Stimulated activated CD4-positive, alpha-beta T cell treated with anti-CD3 and anti-CD28 coated beads, Interleukin-4, amount 100 ng/mL, for 4 hours (primary cell): ENCODE results near the gene MAN2B2.
"Not testable (repeated sequence)": the region's sequence is repeated elsewhere in the genome, so short reads cannot be mapped to it uniquely, and the experiment has no call there.

Experiments used
- DNase-seq, 2 experiments: peaks; one replicate each; pipeline ENCODE4 v3.0.0-alpha.2; 2020

Gene MAN2B2

DNA sequence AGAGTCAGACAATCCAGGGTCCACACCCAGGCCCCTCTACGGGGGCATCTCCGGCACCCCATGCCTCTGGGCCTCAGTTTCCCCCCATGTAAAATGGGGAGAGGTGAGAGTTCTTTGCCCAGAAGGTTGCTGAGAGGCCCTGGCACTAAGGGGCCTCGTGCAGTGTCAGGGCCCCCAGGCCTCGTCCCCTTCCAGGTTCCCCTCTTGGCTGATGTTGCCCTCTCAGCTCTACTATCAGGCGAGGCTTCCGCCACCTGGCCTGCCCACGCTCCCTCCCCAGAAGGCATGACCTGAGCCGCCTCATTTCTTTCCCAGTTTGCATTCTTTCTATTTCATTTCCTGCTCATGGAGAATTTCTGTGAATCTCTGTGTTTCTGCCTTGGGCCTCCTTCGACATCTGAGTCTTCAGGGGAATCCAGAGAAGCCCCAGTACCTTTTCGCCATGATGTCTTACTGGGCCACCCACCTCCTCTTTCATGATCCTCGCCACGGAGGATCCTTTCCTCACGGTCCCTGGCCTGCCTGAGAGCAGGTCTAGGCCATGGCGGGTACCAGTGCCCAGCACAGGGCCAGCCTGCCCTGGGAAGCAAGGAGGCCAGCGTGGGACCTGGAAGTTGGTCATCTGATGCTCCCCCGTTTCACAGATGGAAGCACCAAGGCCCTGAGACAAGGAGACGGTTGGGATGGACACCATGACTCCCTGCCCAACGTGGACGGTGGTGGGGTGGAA is 43.6 kb downstream of the MAN2B2 start:
- DNase-seq: no peak

DNA sequence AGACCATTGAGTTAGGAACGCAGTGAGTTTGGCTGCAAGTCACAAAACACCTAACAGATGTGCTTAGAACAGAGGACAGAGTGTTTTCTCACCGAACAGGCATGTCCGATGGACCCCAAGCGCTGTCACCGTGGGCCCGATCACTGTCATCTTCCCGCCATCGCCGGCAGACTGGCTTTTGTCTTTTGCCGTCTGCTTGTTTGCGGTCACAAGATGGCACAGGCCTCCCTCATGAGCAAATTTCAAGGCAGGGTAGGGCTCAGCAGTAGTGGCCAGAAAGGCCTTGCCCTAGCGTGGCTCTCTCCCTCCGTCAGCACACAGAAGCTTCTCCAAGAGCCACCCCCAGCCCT is 44.1 kb downstream of the MAN2B2 start:
- no peak for DNase-seq

DNA sequence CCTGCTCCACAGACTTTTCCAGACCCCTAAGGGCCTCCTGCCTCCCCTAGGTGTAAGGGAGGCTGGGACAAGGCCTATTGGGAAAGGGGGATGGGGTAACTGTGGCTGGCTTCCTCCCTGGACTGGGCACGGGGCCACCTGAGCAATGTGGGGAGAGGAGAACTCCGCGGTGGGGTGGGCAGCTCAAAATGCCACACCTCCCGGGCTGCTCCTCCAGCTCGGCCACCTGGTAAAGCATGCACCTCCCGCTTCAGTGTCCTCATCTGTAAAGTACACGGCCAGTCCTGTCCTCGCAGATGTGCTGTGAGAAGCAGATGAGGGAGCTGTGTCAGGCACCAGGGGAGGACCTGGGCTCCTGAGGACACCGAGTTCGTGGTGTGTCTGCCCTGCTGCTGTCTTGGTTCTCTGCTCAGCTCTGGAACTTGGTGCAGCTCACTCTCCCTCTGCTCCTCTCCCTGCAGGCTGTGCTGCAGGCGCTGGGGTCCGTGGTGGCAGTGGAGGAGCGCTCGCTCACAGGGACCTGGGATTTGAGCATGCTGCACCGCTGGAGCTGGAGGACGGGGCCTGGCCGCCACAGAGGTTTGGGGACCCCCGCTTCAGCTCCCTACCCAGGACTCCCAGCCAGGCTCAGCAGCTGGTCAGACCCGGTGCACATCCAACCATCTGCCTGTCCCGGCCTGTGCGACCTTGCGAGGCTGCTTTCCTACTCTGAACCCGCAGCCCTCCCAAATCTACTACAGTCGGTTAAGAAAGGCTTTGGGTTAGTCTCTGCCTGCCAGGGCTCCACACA is 44.7 kb downstream of the MAN2B2 start:
- no peak for DNase-seq

DNA sequence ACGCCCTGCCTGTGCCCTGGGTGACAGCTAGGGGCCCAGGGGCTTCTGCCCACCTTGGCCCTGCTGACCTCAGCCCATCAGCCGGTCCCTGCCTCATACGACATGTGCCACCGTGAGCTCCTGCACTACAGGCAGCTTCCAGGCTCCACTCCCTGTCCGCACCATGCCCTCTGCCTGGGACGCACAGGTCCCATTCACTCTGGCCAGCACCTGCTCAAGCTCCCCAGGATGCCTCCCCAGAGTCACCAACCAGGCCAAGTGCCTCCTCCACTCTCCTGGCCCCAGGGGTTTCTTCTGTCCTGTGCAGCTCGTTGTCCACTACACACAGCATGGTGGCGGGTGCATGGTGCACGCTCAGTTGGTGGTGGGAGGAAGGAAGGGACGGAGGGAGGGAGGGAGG is 45.3 kb downstream of the MAN2B2 start:
- no peak for DNase-seq

DNA sequence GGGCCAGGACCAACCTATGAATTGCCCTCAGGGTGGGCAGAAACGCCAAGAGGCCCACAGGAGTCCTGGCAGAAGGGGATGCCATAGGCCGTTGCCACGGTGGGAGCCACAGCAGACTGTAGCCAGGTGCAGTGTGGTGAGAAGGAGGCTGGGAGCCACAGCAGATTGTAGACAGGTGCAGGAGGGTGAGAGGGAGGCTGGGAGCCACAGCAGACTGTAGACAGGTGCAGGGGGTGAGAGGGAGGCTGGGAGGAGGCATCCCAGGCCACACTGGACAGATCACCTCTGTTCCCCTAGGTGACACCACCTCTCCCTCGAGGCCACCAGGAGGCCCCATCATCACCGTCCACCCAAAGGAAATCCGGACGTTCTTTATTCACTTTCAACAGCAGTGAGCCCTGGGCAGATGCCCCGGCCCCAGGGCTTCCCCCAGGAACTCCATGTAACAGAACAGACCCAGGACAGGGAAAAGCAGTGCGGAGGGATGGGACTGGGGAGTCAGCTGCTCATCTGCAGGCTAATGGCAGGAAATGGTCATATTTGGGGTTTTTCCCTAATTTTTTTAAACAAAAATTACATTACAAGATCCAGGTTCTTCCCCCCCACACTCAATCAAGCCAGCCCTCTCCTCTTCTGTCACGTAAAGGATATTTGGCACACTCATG is 46.0 kb downstream of the MAN2B2 start:
- no peak for DNase-seq

DNA sequence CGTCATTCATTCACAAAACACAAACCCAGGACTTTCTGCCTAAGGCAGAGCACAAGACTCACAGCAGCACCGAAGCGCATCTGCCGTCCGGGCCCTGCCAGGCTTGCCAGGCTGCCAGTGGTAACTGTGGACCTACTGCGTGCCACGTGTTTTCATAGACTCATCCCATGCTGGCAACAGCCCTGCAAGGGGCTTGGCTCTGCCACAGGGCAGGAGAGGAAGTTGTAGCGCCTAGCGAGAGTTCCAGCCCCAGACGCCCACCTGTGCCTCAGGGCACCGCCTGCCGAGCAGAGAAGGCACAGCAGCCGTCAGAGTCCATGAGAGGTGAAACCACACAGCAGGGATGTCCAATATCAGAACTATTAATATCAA is 46.6 kb downstream of the MAN2B2 start:
- DNase-seq: no peak

DNA sequence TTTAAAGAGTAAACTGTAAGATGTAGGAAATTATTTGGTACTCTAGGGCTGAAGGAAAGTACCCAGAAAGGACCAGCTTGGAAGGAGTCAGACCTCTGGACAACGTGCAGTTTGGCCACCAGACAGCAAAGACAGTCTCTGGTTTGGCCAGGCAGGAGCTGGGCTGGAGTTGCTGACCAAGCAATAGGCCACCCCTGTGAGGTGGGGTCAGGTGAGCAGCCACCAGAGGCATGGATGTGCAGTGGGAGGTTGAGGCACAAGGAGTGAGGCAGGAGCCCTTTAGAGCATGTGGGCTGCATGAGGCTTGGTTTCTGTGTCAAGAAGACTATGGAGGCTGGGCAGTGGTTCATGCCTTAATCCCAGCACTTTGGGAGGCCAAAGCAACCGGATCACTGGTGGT is 47.8 kb downstream of the MAN2B2 start:
- DNase-seq: no peak

DNA sequence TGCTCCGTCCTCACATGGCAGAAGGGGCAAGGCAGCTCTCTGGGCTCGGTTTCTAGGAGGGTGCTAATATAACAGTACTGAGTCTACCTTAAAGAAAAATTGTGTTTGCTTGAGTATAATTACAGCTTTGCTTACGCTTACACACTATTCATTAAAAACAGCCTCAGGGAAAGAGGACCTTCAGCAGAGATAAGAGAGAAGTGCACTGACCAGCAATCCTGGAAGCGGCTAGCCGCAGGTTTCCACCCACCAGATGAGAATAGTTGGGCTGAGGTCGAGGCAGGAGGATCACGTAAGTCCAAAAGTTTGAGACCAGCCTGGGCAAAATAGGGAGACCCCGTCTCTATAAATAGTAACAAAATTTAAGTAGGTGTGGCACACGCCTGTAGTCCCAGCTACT is 50.3 kb downstream of the MAN2B2 start:
- DNase-seq: no peak

DNA sequence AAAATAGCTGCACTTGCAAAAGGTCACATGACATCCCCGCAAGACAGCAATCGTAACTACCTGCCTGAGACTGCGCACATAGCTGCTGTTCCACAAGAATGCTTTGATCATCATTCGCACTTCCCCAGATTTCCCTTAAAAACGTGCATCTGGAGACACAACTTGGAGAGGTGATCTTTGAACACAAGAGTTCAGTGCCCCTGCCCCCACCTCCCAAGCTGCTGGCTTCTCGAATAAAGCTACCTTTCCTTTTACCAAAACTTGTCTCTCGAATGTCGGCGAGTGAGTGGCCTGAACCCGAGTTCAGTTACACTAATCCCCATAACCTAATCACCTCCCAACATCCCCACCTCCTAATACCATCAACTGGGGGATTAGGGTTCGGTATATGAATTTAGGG is 51.1 kb downstream of the MAN2B2 start:
- no peak for DNase-seq

DNA sequence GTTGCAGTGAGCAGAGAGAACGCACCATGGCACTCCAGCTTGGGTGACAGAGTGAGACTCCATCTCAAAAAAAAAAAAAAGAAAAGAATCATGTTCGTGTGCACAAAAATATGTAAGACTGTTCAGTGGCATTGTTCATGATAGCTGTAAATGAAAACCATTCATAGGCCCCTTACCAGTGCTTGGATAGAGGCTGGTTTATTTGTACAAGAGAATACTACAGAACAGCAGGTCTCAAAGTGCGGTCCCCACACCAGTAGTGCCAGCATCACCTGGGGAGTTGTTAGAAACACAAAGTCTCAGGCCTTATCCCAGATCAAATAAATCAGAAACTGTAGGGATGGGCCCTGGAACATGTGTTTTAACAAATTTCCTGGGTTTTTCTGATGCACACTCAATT is 52.8 kb downstream of the MAN2B2 start:
- DNase-seq: no peak

DNA sequence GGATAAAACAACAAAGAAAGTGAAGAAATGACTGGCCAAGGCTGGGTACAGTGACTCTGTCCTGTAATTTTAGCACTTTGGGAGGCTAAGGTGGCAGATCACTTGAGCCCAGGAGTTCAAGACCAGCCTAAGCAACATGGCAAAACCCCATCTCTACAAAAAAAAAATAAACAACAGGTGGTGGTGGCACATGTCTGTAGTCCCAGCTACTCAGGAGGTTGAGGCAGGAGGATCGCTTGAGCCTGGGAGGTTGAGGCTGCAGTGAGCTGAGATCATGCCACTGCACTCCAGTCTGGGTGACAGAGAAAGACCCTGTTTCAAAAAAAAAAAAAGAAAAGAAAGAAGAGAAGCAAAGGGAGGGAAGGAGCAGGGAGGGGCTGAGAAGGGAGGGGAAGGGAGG is 53.5 kb downstream of the MAN2B2 start:
- not testable (repeated sequence) for DNase-seq

DNA sequence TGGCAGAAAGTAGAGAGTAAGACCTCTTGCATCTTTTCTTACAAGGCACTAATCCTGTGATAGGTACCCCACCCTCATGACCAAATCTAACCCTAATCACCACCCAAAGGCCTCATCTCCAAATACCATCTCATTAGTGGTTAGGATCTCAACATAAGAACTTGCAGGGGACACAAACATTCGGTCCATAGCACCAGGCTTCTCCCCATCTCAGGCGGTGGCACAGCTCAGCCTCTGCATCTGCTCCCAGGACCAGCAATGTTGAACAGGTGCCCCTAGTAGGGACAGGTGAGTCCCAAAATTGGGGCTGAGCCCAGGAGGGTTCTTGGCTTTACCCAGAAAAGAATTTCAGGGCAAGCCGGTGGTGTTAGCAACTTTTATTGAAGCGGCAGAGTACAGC is 57.1 kb downstream of the MAN2B2 start:
- no peak for DNase-seq

DNA sequence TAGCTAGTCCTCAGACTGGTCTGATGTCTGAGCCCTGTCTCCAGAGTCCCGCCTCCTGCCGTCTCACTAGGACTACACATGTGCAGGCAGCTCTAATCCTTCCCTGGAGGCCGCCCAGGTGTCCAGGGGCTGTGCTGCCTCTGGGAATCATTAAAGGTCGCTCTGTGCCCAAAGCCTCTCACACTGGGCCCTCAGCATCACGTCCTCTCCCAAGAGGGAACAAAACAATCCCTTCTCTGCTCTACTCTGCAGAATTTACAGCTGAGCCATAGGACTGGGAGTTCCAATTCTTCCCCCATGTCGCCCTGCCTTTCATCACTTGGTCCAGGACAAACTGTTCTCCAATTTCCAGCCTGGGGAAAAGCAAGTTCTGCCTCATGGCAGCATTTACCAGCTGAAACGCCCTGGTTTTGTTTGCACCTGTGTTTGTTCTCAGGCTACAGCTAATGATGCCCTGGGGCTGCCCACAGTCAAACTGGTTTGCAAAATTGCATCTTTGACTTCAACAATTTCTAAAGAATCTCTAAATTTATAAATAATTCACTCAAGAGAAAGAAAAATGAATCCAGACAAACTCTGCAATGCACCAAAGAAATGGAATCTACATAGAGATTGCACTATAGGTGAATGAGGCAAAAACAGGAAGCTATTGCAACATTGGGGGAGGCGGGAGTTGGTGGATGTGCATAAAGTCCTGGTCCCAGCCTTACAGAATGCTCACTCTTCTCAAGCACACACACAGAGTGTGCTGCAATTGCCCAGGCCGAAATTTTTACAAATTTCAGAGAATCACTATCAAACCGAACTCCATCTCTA is 58.3 kb downstream of the MAN2B2 start:
- no peak for DNase-seq

DNA sequence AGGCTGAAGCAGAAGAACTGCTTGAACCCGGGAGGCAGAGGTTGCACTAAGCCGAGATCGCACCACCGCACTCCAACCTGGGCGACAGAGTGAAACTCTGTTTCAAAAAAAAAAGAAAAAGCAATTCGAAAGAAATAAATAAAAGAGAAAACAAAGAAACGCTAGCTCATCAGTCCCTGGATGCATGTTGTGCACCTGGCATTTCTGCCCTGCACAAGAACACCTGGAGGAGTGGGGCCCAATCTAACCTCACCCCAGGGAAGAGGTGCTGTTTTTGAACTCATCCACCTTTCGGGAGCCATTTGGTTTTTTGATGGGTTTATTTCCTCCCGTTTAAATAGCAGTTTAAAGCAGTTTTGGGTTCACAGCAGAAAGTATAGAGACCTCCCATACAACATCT is 59.8 kb downstream of the MAN2B2 start:
- DNase-seq: no peak

DNA sequence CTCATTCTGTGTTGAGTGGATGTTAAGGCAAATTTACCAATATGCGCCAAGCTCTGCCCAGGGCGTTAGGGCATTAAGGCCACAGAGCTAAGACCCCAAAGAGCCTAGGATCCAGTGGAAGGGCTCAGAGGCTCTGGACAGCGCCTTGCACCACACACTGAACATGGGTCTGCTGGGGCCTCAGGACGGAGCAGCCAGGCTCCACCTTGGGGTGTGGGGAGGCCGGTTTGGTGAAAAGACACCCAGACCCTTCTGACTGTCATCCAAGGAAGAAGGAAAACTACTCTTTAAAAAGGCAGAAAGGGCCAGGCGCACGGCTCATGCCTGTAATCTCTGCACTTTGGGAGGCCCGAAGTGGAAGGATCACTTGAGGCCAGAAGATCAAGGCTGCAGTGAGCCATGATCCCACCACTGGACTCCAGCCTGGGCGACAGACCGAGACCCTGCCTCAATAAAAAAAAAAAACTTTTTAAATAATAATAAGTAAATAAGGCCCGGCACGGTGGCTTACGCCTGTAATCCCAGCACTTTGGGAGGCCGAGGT is 64.2 kb downstream of the MAN2B2 start:
- no peak for DNase-seq

DNA sequence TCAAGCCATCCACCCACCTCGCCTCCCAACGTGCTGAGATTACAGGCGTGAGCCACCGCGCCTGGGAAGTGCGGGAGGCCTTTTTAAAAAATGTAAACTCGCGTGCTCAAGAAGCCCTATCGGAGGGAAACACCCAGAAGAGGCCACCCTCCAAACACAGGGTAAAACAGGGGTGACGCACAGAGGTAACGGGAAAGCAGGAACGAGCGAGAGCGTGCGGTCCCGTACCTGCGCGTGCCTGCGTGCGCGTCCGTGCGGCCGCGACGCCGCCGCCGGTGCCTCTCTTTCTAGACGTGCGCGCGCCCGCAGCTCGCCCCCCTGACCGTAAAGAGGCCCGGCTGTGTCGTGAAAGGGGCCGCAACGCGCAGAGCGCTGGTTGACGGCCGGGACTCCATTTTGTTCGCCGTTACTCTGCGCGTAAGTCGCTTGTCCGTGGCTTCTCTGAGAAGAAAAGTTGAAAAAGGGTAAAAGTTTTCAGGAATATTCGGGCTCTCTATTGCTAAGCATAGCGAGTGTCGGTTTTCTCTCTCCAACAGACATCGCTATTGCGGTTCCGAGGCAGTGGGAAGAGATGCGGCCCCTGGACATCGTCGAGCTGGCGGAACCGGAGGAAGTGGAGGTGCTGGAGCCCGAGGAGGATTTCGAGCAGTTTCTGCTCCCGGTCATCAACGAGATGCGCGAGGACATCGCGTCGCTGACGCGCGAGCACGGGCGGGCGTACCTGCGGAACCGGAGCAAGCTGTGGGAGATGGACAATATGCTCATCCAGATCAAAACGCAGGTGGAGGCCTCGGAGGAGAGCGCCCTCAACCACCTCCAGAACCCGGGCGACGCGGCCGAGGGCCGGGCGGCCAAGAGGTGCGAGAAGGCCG is 65.5 kb downstream of the MAN2B2 start, which contains the start of gene MRFAP1:
Gene MRFAP1 (plus strand): TSS at position 394 of the 872 bp plus-strand sequence. CDS start 178 bp downstream, at position 572.
- peak; percentile 90 to 93 for DNase-seq

DNA sequence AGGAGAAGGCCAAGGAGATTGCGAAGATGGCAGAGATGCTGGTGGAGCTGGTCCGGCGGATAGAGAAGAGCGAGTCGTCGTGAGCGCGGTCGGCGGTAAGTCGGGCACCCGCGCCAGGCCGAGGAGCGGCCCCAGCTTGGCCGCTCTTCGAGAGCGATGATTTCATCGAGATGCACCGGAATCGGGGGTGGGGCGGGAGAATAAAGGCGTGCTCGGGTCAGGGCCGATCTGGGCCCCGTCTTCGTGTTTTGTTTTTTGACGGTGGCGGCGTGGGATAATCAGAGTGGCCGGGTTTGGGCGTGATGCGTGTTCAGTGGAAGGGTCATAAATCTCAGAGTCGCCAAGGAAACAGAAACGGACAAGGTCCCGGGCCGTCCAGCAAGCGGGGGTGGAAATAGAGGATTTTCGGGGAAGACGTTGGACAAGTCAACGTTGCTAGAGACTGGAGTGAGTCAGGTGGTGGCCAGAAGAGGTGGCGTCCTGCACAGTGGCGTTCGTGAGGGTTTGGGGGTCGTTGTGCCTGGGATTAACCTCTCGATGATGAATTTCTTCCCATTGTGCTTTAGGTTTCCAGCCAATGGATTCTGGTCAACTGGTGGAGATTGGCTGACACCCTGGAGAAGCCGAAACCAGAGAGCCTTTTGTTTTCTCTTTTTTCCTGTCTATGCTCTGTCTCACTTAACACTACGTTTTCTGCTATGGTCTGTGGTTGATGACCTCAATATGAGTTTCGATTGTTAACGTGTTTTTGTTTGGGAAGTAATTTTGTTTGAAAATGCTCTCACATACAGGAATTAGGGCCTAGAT is 66.4 kb downstream of the MAN2B2 start:
- DNase-seq: peak; percentile 34 to 42

DNA sequence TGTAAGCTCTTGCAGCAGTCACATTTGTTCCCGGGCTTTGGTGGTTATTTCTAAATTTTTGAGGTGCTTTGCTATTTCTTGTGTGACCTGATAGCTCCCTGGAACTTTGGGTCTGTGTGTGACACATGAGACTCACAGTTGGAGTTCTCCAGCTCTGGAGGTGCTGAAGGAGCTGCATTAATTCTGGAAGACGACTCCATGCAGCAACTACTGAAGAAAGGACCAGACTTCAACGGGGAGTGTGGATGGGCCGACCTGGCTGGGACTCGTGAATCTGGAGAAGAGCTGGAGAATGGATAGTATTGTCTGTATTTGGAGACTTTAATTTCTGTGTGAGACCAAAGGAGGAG is 67.0 kb downstream of the MAN2B2 start:
- DNase-seq: no peak

DNA sequence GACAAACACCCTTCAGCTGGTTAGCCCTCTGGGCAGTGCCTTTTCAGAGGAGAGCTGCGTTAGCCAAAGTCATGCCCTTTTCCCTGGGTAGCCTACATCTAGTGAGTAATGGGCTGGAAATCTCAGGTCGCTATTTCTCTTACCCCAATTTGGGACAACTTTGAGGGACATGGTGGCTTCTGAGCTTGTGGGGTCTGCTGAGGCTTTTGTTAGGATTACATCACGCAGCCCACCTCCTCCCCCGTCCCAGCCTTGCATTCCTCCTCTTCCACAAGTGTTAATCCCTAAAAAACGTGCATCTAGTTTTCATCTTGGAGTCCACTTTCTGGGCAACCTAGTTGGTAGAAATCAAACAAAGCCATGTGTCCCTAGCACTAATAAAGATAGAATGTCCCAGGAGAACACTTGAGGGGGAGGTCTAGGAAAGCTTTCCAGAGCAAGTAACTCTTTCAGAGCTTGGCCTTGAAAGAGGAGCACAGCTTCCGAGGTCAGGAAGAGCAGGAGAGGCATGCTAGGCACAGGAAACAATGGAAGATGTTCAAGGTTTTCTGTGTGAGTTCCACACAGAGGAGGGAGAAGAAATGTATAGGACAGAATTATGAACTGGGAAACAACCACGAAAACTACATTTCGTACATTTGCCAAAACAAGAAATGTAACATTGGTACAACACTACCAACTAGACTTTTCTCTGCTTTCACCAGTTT is 68.3 kb downstream of the MAN2B2 start:
- DNase-seq: no peak

DNA sequence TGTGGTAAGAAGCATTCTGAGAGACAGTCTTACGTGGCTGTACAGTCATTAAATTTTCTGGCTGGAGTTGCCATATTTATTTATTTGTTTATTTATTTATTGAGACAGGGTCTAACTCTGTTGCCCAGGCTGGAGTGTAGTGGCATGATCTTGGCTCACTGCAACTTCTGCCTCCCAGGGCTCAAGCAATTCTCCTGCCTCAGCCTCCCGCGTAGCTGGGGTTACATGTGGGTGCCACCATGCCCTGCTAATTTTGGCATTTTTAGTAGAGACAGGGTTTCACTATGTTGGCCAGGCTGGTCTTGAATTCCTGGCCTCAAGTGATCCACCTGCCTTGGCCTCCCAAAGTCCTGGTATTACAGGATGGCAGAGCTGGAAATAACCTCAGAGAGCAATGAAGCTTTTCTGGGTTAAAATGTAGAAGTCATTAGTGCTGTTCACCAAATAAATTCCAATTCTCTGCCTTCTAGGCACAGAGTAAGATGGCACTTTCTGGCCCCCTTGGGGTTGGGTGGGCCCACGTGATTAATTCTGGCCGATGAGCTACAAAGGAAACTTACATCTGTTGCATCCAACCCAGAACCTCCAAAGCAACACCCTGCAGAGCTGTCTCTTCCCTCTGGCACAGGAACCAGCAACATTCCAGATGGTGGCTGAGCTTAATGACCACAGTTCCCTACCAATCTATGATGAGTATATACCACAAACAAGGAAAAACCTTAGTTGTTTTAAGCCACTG is 70.0 kb downstream of the MAN2B2 start:
- no peak for DNase-seq
